A673 (cell line): ENCODE results near the gene RPL32. TPM values are rescaled to one million over a fixed set of nuclear protein-coding genes. Genes with fewer than 3 reads are reported as not detected.

ENCODE experiments used
- BruUV-seq: library from RNA; stranded (reverse); fragments of 400-500 nt; replicated peaks from 2 replicates; lab custom pipeline; 2021; lab: Mats Ljungman, UMichigan
- CTCF ChIA-PET: fragments of 300-600 bp; sonication (Branson Sonifier 250); formaldehyde crosslinking; loops from one replicate; lab custom pipeline; 2022; ENCODE audit warnings: antibody characterized with exemption; lab: Charles Lee
- POLR2A ChIA-PET: fragments of 300-600 bp; sonication (Branson Sonifier 250); formaldehyde crosslinking; loops from one replicate; lab custom pipeline; 2022; ENCODE audit warnings: antibody characterized with exemption; ENCODE audit not compliant: low non-redundant PET; lab: Charles Lee
- DNase-seq: peaks from one replicate; pipeline ENCODE4 v3.0.0-alpha.2; 2015; ENCODE audit warnings: low spot score
- H3K27ac ChIP-seq: fragments of 200-600 bp; sonication (generic); 2 replicates; pipeline ENCODE4 v1.5.1; 2016; ENCODE audit warnings: mixed run types, low read depth, mild to moderate bottlenecking, mixed read lengths, antibody characterized with exemption, low read length; ENCODE audit not compliant: poor library complexity, severe bottlenecking
- H3K27me3 ChIP-seq: fragments of 200-600 bp; sonication (generic); replicated peaks from 2 replicates; pipeline ENCODE4 v1.6.1; 2017; ENCODE audit warnings: mixed run types, low read depth, mild to moderate bottlenecking, mixed read lengths, antibody characterized with exemption, low read length; ENCODE audit not compliant: insufficient read depth, poor library complexity
- H3K36me3 ChIP-seq: fragments of 200-600 bp; sonication (generic); 2 replicates; pipeline ENCODE4 v1.6.1; 2016; ENCODE audit warnings: mixed run types, mild to moderate bottlenecking, mixed read lengths, antibody characterized with exemption, low read length; ENCODE audit not compliant: insufficient read depth, poor library complexity, severe bottlenecking
- H3K4me1 ChIP-seq: fragments of 200-600 bp; sonication (generic); 2 replicates; pipeline ENCODE4 v1.6.1; 2017; ENCODE audit warnings: mixed run types, mild to moderate bottlenecking, mixed read lengths, antibody characterized with exemption, low read length; ENCODE audit not compliant: insufficient read depth, poor library complexity, severe bottlenecking
- H3K4me3 ChIP-seq: fragments of 200-600 bp; sonication (generic); 2 replicates; pipeline ENCODE4 v1.5.1; 2016; ENCODE audit warnings: low read depth, mixed run types, mild to moderate bottlenecking, mixed read lengths, low read length; ENCODE audit not compliant: poor library complexity, severe bottlenecking
- H3K9me3 ChIP-seq: fragments of 200-600 bp; sonication (generic); 2 replicates; pipeline ENCODE4 v1.6.1; 2016; ENCODE audit warnings: mixed run types, low read depth, mild to moderate bottlenecking, mixed read lengths, antibody characterized with exemption, low read length; ENCODE audit not compliant: poor library complexity, severe bottlenecking
- CTCF ChIP-seq: fragments of 300-800, 200-600 bp; sonication (generic); conservative IDR thresholded peaks from 2 replicates; pipeline ENCODE4 v1.5.1; 2017; ENCODE audit warnings: low read depth, mild to moderate bottlenecking, antibody characterized with exemption, low read length, moderate library complexity, mixed read lengths
- EZH2 ChIP-seq: fragments of 200-600 bp; sonication (generic); IDR thresholded peaks from 2 replicates; pipeline ENCODE4 v1.6.1; 2017; ENCODE audit warnings: borderline replicate concordance, low read depth, mild to moderate bottlenecking, mixed read lengths, antibody characterized with exemption, low read length; ENCODE audit not compliant: poor library complexity, severe bottlenecking
- intact Hi-C: fragments of 100-400 bp; cut with micrococcal nuclease; formaldehyde crosslinking; loops from one replicate; pipeline ENCODE4 v1.10.0; 2022; ENCODE audit not compliant: unreplicated experiment
- total RNA-seq: library from RNA; stranded (reverse); gene quantifications from 2 replicates; pipeline ENCODE4 v1.2.3, GENCODE V29; 2021

The RPL32 gene
- total RNA-seq, 1 experiment from 2014 or later: 1,684 TPM

DNA sequence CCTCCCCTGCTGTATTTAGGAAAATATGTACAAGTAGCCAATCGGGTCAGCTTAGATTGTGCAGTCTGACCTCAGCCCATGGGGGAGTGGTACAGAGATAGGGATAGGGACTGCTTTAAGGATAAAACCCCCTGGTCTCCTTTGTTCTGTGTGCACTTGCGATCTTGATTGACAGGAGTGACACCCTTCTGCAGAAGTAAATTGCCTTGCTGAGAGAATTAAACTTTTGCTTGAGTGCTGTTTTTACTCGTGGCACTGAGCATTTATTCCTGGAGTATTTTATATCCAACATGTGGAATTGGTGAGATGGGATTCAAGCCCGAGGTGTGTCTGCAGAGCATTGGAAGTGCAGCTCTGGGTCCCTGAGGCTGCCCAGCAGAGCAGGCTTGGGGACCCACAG lies 23.9 kb upstream of the RPL32 start:
- no peaks in the 10 kb centered on the region for H3K4me1 ChIP-seq
- intact Hi-C loops: no loop called here
- H3K4me3 ChIP-seq: no peak overlapping the region
- no peaks in the 10 kb centered on the region for H3K36me3 ChIP-seq
- H3K9me3 ChIP-seq: no peaks in the 10 kb centered on the region
- ChIA-PET POLR2A (no interaction called here), CTCF (interaction anchor here (0.6 kb wide), 1 partner anchor 15 kb away, joined by 4 read pairs; no protein-coding TSS in a partner anchor)
- no peaks in the 10 kb centered on the region for H3K27me3 ChIP-seq
- H3K27ac ChIP-seq: no peak overlapping the region
- BruUV-seq: no TSS peak
- no peak for DNase-seq
- TF ChIP-seq EZH2 (no peak), CTCF (no peak)

GRCh38 chr3:12862387-12862786 lies 21.0 kb upstream of the RPL32 start:
- H3K4me1 ChIP-seq: no peaks in the 10 kb centered on the region
- no peaks in the 10 kb centered on the region for H3K9me3 ChIP-seq
- CTCF ChIA-PET: no interaction called here
- intact Hi-C loops: no loop called here
- DNase-seq: no peak
- no TSS peak for BruUV-seq
- no peak overlapping the region for H3K4me3 ChIP-seq
- TF ChIP-seq CTCF (no peak), EZH2 (no peak)
- no peaks in the 10 kb centered on the region for H3K36me3 ChIP-seq
- POLR2A ChIA-PET: no interaction called here
- H3K27ac ChIP-seq: no peak overlapping the region
- no peaks in the 10 kb centered on the region for H3K27me3 ChIP-seq

DNA sequence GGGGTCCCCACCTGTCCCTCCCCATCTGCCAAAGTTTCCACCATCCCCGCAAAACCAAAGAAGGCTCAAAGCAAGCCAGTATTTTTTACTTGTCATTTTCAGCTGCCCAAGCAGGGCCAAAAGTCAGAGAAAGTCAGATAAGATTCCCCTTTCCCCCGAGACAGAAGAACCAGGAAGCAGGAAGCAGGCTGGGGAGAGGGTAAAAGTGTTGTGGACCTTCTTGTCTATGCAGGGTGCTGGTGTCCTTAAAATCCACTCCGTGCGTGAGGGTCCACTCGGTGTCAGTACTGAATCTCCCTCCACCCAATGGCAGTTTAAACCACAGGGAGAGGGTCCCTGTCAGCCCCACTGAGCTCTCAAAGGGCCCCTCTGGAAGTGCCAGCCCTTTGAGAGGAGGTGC lies 20.2 kb upstream of the RPL32 start:
- H3K4me3 ChIP-seq: no peak overlapping the region
- H3K4me1 ChIP-seq: no peaks in the 10 kb centered on the region
- no peaks in the 10 kb centered on the region for H3K36me3 ChIP-seq
- ChIA-PET CTCF (no interaction called here), POLR2A (no interaction called here)
- intact Hi-C loops: no loop called here
- no peak for TF ChIP-seq EZH2
- TF ChIP-seq CTCF: no peak
- H3K27ac ChIP-seq: no peak overlapping the region
- H3K27me3 ChIP-seq: no peaks in the 10 kb centered on the region
- no peak for DNase-seq
- BruUV-seq: no TSS peak
- H3K9me3 ChIP-seq: no peaks in the 10 kb centered on the region
